GM12878 (cell line): ENCODE results near the gene CMSS1. TPM values are rescaled to one million over a fixed set of nuclear protein-coding genes. Genes with fewer than 3 reads are reported as not detected.

Experiments
- ATAC-seq: fragments of 200-7000 bp; cut with Tn5 transposase; 3 replicates; pipeline ENCODE4 v1.9.1; 2020; ENCODE audit warnings: mild to moderate bottlenecking, moderate library complexity
- BruUV-seq: library from RNA; stranded (reverse); fragments of 400-500 nt; replicated peaks from 2 replicates; lab custom pipeline; 2021; lab: Mats Ljungman, UMichigan
- CTCF ChIA-PET: fragments of 300-600 bp; sonication (Branson Sonifier 250); formaldehyde crosslinking; extraction: SDS; loops from one replicate; lab custom pipeline; 2021; ENCODE audit warnings: inconsistent platforms; lab: Yijun Ruan, JAX
- POLR2A ChIA-PET: fragments of 350-600 bp; formaldehyde crosslinking; extraction: SDS; loops from one replicate; lab custom pipeline; 2021; ENCODE audit warnings: inconsistent platforms; lab: Charles Lee
- RAD21 ChIA-PET: fragments of 300-600 bp; sonication (Branson Sonifier 250); formaldehyde crosslinking; loops from one replicate; lab custom pipeline; 2023; ENCODE audit warnings: antibody characterized with exemption; ENCODE audit not compliant: unreplicated experiment; lab: Charles Lee
- SMC1A ChIA-PET: fragments of 300-600 bp; sonication (Branson Sonifier 250); formaldehyde crosslinking; loops from one replicate; lab custom pipeline; 2023; ENCODE audit not compliant: unreplicated experiment, uncharacterized antibody; lab: Charles Lee
- DNase-seq: peaks from one replicate; pipeline ENCODE4 v3.0.0-alpha.2; 2011; ENCODE audit warnings: low read depth, low spot score
- FAIRE-seq: peaks from 3 replicates; lab custom pipeline; 2011; peaks lifted over from hg19 to GRCh38; lab: Jason Lieb, UNC
- H2AFZ ChIP-seq: 2 replicates; pipeline ENCODE4 v1.6.0; 2011; ENCODE audit warnings: low read depth, low read length, control low read depth; ENCODE audit not compliant: control insufficient read depth
- H3K27ac ChIP-seq: 2 replicates; pipeline ENCODE4 v1.5.1; 2011; ENCODE audit warnings: control low read depth; ENCODE audit not compliant: control insufficient read depth, insufficient read depth
- H3K27me3 ChIP-seq, 2 experiments: replicated peaks in 1 of 2; 2 replicates each; pipeline versions ENCODE4 v1.6.0 to v1.6.1; 2011; ENCODE audit warnings: low read length in 1 of 2; ENCODE audit not compliant: control insufficient read depth in 2 of 2, insufficient read depth in 2 of 2
- H3K36me3 ChIP-seq, 2 experiments: 2 replicates each; pipeline ENCODE4 v1.5.1; 2011; ENCODE audit warnings: low read length in 1 of 2; ENCODE audit not compliant: control insufficient read depth in 2 of 2, insufficient read depth in 2 of 2
- H3K4me1 ChIP-seq: 2 replicates; pipeline ENCODE4 v1.6.1; 2011; ENCODE audit warnings: mild to moderate bottlenecking, low read length, moderate library complexity, mixed read lengths; ENCODE audit not compliant: control insufficient read depth, insufficient read depth
- H3K4me2 ChIP-seq: 2 replicates; pipeline ENCODE4 v1.6.0; 2011; ENCODE audit warnings: control low read depth; ENCODE audit not compliant: control insufficient read depth, insufficient read depth
- H3K4me3 ChIP-seq: fragments of 200-600 bp; sonication (generic); 2 replicates; pipeline ENCODE4 v1.5.1; 2016
- H3K79me2 ChIP-seq: 2 replicates; pipeline ENCODE4 v1.6.0; 2011; ENCODE audit warnings: low read length; ENCODE audit not compliant: control insufficient read depth, insufficient read depth
- H3K9ac ChIP-seq: 2 replicates; pipeline ENCODE4 v1.8.0; 2011; ENCODE audit warnings: low read length, control low read depth, mixed read lengths; ENCODE audit not compliant: control insufficient read depth, insufficient read depth
- H3K9me3 ChIP-seq: replicated peaks from 3 replicates; pipeline ENCODE4 v1.5.1; 2011; ENCODE audit warnings: mild to moderate bottlenecking, low read length; ENCODE audit not compliant: control insufficient read depth, insufficient read depth
- H4K20me1 ChIP-seq: 2 replicates; pipeline ENCODE4 v1.6.0; 2011; ENCODE audit not compliant: control insufficient read depth, insufficient read depth
- ATF2 ChIP-seq: IDR thresholded peaks from 2 replicates; pipeline ENCODE4 v1.6.1; 2012; ENCODE audit warnings: low read length, inconsistent platforms
- ATF3 ChIP-seq: IDR thresholded peaks from 2 replicates; pipeline ENCODE4 v1.6.1; 2011; ENCODE audit warnings: low read depth, mild to moderate bottlenecking, low read length, moderate library complexity, borderline replicate concordance; ENCODE audit errors: extremely low read depth
- CEBPZ ChIP-seq: fragments of 150-350 bp; IDR thresholded peaks from 2 replicates; pipeline ENCODE4 v1.6.1; 2016; ENCODE audit warnings: low read depth, low read length
- CHD4 ChIP-seq: fragments of 200-600 bp; sonication (generic); IDR thresholded peaks from 2 replicates; pipeline ENCODE4 v1.6.1; 2016; ENCODE audit warnings: mild to moderate bottlenecking
- CREB1 ChIP-seq: IDR thresholded peaks from 2 replicates; pipeline ENCODE4 v1.6.1; 2012; ENCODE audit warnings: low read depth, mild to moderate bottlenecking, inconsistent platforms
- CREM ChIP-seq: IDR thresholded peaks from 2 replicates; pipeline ENCODE4 v1.6.1; 2014; ENCODE audit warnings: antibody characterized with exemption, low read depth
- CTCF ChIP-seq, 3 experiments: IDR thresholded peaks in 2 of 3; conservative IDR thresholded peaks in 1 of 3; 2 replicates each; pipeline ENCODE4 v1.5.1; 2011; ENCODE audit warnings: low read depth in 3 of 3, low read length in 3 of 3, mild to moderate bottlenecking in 3 of 3, control low read depth in 2 of 3, moderate library complexity in 2 of 3, inconsistent platforms in 1 of 3, mixed read lengths in 1 of 3; ENCODE audit not compliant: control insufficient read depth in 2 of 3, insufficient read depth in 1 of 3; ENCODE audit errors: extremely low read depth in 1 of 3
- E2F4 ChIP-seq: IDR thresholded peaks from 2 replicates; pipeline ENCODE4 v1.6.1; 2012; ENCODE audit warnings: low read depth, low read length, improper control_type of control experiment
- GATAD2B ChIP-seq: fragments of 450-650 bp; conservative IDR thresholded peaks from 2 replicates; pipeline ENCODE4 v1.6.1; 2017; ENCODE audit warnings: low read depth, mild to moderate bottlenecking, moderate library complexity
- RAD21 ChIP-seq: IDR thresholded peaks from 2 replicates; pipeline ENCODE4 v1.6.1; 2011; ENCODE audit warnings: mild to moderate bottlenecking, low read depth, low read length, moderate library complexity; ENCODE audit not compliant: insufficient read depth
- SIN3A ChIP-seq: IDR thresholded peaks from 2 replicates; pipeline ENCODE4 v1.6.1; 2012; ENCODE audit warnings: low read depth, low read length, improper control_type of control experiment
- SMAD1 ChIP-seq: fragments of 450-650 bp; IDR thresholded peaks from 2 replicates; pipeline ENCODE4 v1.6.1; 2018; ENCODE audit warnings: mild to moderate bottlenecking, low read depth; ENCODE audit not compliant: partially characterized antibody
- TARDBP ChIP-seq: IDR thresholded peaks from 2 replicates; pipeline ENCODE4 v1.6.1; 2016; ENCODE audit warnings: borderline replicate concordance
- ZNF207 ChIP-seq: fragments of 450-650 bp; IDR thresholded peaks from 2 replicates; pipeline ENCODE4 v1.6.1; 2014; ENCODE audit warnings: antibody characterized with exemption, mild to moderate bottlenecking, borderline replicate concordance
- ZNF274 ChIP-seq: IDR thresholded peaks from one replicate; pipeline ENCODE4 v1.8.0; 2011; ENCODE audit not compliant: insufficient read length, insufficient read depth
- whole genome bisulfite sequencing: methylation state at CpG from one replicate; pipeline ENCODE4 v1.1.6; 2016; ENCODE audit warnings: low lambda C conversion rate; ENCODE audit not compliant: insufficient replicate concordance, insufficient coverage; ENCODE audit errors: missing lambda C conversion rate; 5-methylcytosine and 5-hydroxymethylcytosine counted together
- in situ Hi-C: fragments of 300-500 bp; cut with MboI; formaldehyde crosslinking; loops from 9 replicates; pipeline ENCODE4 v1.14.3; 2018; ENCODE audit warnings: mixed read lengths
- intact Hi-C: fragments of 100-400 bp; cut with micrococcal nuclease; formaldehyde crosslinking; loops from one replicate; pipeline ENCODE4 v1.14.2; 2022; ENCODE audit not compliant: unreplicated experiment
- polyA plus RNA-seq, 11 experiments: library from polyadenylated mRNA; depleted of rRNA in 4 of 11; unstranded in 6 of 11; stranded (reverse) in 5 of 11; fragments of >200 nt; fragmentation: Nextera tagmentation in 4 of 11; fragmentation: Illumina TruSeq in 1 of 11; extraction: Ambion mirVana in 4 of 11; extraction: Trizol in 1 of 11; gene quantifications; 1 replicate in 1 of 11; 2 replicates in 10 of 11; pipeline versions ENCODE4 v1.2.1 to v1.2.3, GENCODE V29; 2011 to 2016; ENCODE audit warnings: inconsistent platforms in 2 of 11, missing spikeins in 2 of 11, low read depth in 1 of 11
- total RNA-seq, 4 experiments: library from RNA; depleted of rRNA in 3 of 4; stranded (reverse); fragments of >200 nt in 3 of 4; fragmentation: Illumina TruSeq in 1 of 4; extraction: Trizol in 1 of 4; gene quantifications; 2 replicates each; pipeline versions ENCODE4 v1.2.1 to v1.2.3, GENCODE V29; 2013 to 2021

CMSS1 gene
- total and polyA plus RNA-seq, 10 of the 15 experiments (the other 5 are each of a cell fraction or from before 2014, with no cell fraction given) = 31.0 to 118 (median 70.1) TPM

GRCh38 chr3:99858469-99858868 is 40.8 kb downstream of the CMSS1 start (continued):
- no peak for TF ChIP-seq CEBPZ

- in situ Hi-C loops = loop anchor here (10.0 kb wide), 1 partner anchor 55 kb away; no protein-coding TSS in a partner anchor
- no TSS peak for BruUV-seq
- RAD21 ChIA-PET = interaction anchor here (0.9 to 1.4 kb wide), 3 partner anchors 11 to 35 kb away, joined by 3 to 5 read pairs (median 3); no protein-coding TSS in a partner anchor
- Histone ChIP-seq H2AFZ (no peak overlapping the region), H3K9ac (no peak overlapping the region), H3K4me2 (no peak overlapping the region), H3K27ac (no peak overlapping the region), H3K27me3 (no peaks in the 10 kb centered on the region), H3K9me3 (no peaks in the 10 kb centered on the region; the same call in 2 of the 3 replicates), H4K20me1 (no peaks in the 10 kb centered on the region), H3K4me1 (peaks cover 8% of the 10 kb centered on the region), H3K4me3 (no peak overlapping the region), H3K36me3 (no peaks in the 10 kb centered on the region), H3K79me2 (no peaks in the 10 kb centered on the region)
- SMC1A ChIA-PET = interaction anchor here (0.8 to 2.4 kb wide), 10 partner anchors 9 to 229 kb away, joined by 3 to 13 read pairs (median 4); no protein-coding TSS in a partner anchor
- WGBS = 50% methylated on average over 1 of the region's 1 CpG
- POLR2A ChIA-PET = no interaction called here
- CTCF ChIA-PET = interaction anchor here (0.7 to 2.9 kb wide), 5 partner anchors 16 to 862 kb away, joined by 3 to 12 read pairs (median 4); no protein-coding TSS in a partner anchor
- no peak for ATAC-seq
- no peak for DNase-seq
- TF ChIP-seq ZNF274 (no peak), CREB1 (no peak), TARDBP (no peak), SIN3A (no peak), CHD4 (no peak), RAD21 (no peak), E2F4 (no peak), ATF3 (no peak), ZNF207 (no peak), CREM (no peak), SMAD1 (no peak), ATF2 (no peak), GATAD2B (no peak), CTCF (IDR thresholded peaks at IDR 0.05 in 2 of 3, conservative IDR thresholded peaks at IDR 0.05 in 1 of 3; ENCODE audit: control insufficient read depth in 2 of 3, extremely low read depth in 1 of 3, insufficient read depth in 1 of 3, low read depth in 3 of 3, low read length in 3 of 3) (no peak)
- TF ChIP-seq, all 136 proteins: peak for 0
- FAIRE-seq = no peak
- intact Hi-C loops = no loop called here
Observed at GRCh38 chr3:99859825-99860224, 42.2 kb downstream of the CMSS1 start.
